Endothelial cell of umbilical vein (primary cell): ENCODE data around the gene TEDC2. TPM values are rescaled to one million over a fixed set of nuclear protein-coding genes. Genes with fewer than 3 reads are reported as not detected.
A peak's percentile ranks its signal among the peaks of the same experiment; 100 is the strongest.

Experiments used
- BruUV-seq: library from RNA; stranded (reverse); fragments of 400-500 nt; replicated peaks from 2 replicates; lab custom pipeline; 2021; lab: Mats Ljungman, UMichigan
- CTCF ChIA-PET: fragments of 300-600, 350-600 bp; sonication (Branson Sonifier 250); formaldehyde crosslinking; loops from one replicate; lab custom pipeline; 2021; ENCODE audit warnings: antibody characterized with exemption, inconsistent platforms; lab: Charles Lee
- POLR2A ChIA-PET: fragments of 300-600, 350-600 bp; sonication (Branson Sonifier 250); formaldehyde crosslinking; loops from one replicate; lab custom pipeline; 2021; ENCODE audit warnings: antibody characterized with exemption, inconsistent platforms; lab: Charles Lee
- DNase-seq: peaks from one replicate; pipeline ENCODE4 v3.0.0-alpha.2; 2011; ENCODE audit warnings: low read depth, low spot score
- FAIRE-seq: peaks from 2 replicates; lab custom pipeline; 2011; peaks lifted over from hg19 to GRCh38; lab: Jason Lieb, UNC
- H2AFZ ChIP-seq: 2 replicates; pipeline ENCODE4 v1.6.0; 2012; ENCODE audit warnings: low read depth, low read length, control low read depth, inconsistent platforms
- H3K27ac ChIP-seq: 2 replicates; pipeline ENCODE4 v1.5.1; 2011; ENCODE audit warnings: low read depth, mild to moderate bottlenecking, control low read depth, low read length, moderate library complexity; ENCODE audit not compliant: insufficient read depth
- H3K27me3 ChIP-seq, 2 experiments: 2 replicates each; pipeline versions ENCODE4 v1.6.0 to v1.6.1; 2011; ENCODE audit warnings: low read length in 2 of 2, mixed read lengths in 1 of 2; ENCODE audit not compliant: control insufficient read depth in 2 of 2, insufficient read depth in 2 of 2
- H3K36me3 ChIP-seq, 2 experiments: 2 replicates in 1 of 2; 3 replicates in 1 of 2; pipeline ENCODE4 v1.5.1; 2011; ENCODE audit warnings: low read length in 2 of 2, mild to moderate bottlenecking in 1 of 2, moderate library complexity in 1 of 2; ENCODE audit not compliant: control insufficient read depth in 2 of 2, insufficient read depth in 2 of 2; ENCODE audit errors: extremely low read depth in 1 of 2
- H3K4me1 ChIP-seq: 3 replicates; pipeline ENCODE4 v1.5.1; 2011; ENCODE audit warnings: mild to moderate bottlenecking, low read length; ENCODE audit not compliant: control insufficient read depth, insufficient read depth; ENCODE audit errors: extremely low read depth
- H3K4me2 ChIP-seq: 2 replicates; pipeline ENCODE4 v1.6.1; 2011; ENCODE audit warnings: low read length, control low read depth, mixed read lengths; ENCODE audit not compliant: insufficient read depth
- H3K4me3 ChIP-seq, 3 experiments: fragments of 200-600 bp in 1 of 3; sonication (generic), shearing (Covaris generic) in 1 of 3; replicated peaks in 1 of 3; 2 replicates each; pipeline ENCODE4 v1.5.1; 2011 to 2016; ENCODE audit warnings: control low read depth in 3 of 3, low read length in 3 of 3, mild to moderate bottlenecking in 2 of 3, inconsistent platforms in 1 of 3, low read depth in 1 of 3, moderate library complexity in 1 of 3; ENCODE audit not compliant: insufficient read depth in 1 of 3
- H3K79me2 ChIP-seq: 2 replicates; pipeline ENCODE4 v1.6.0; 2012; ENCODE audit warnings: low read length, inconsistent platforms; ENCODE audit not compliant: control insufficient read depth, insufficient read depth
- H3K9ac ChIP-seq: replicated peaks from 2 replicates; pipeline ENCODE3; 2011; ENCODE audit warnings: low read length, control low read depth; ENCODE audit not compliant: insufficient read depth; ENCODE audit errors: extremely low read depth
- H3K9me1 ChIP-seq: replicated peaks from 3 replicates; pipeline ENCODE4 v1.6.0; 2011; ENCODE audit warnings: mild to moderate bottlenecking, low read length; ENCODE audit not compliant: control insufficient read depth, insufficient read depth; ENCODE audit errors: extremely low read depth
- H3K9me3 ChIP-seq: replicated peaks from 2 replicates; pipeline ENCODE4 v1.5.1; 2012; ENCODE audit warnings: low read length, inconsistent platforms; ENCODE audit not compliant: control insufficient read depth, insufficient read depth
- H4K20me1 ChIP-seq: replicated peaks from 2 replicates; pipeline ENCODE3; 2011; ENCODE audit warnings: mild to moderate bottlenecking, low read length; ENCODE audit not compliant: control insufficient read depth, insufficient read depth; ENCODE audit errors: extremely low read depth
- CTCF ChIP-seq, 2 donors: IDR thresholded peaks; 1 replicate in 1 of 2; 2 replicates in 1 of 2; pipeline ENCODE4 v1.5.1; 2011; ENCODE audit warnings: low read length in 2 of 2, mild to moderate bottlenecking in 2 of 2, moderate library complexity in 2 of 2, control low read depth in 1 of 2, inconsistent platforms in 1 of 2, low read depth in 1 of 2; ENCODE audit not compliant: insufficient read depth in 1 of 2; ENCODE audit errors: extremely low read depth in 1 of 2
- EZH2 ChIP-seq: IDR thresholded peaks from 2 replicates; pipeline ENCODE4 v1.6.1; 2012; ENCODE audit warnings: borderline replicate concordance, low read depth, mild to moderate bottlenecking, moderate library complexity, low read length, inconsistent platforms; ENCODE audit not compliant: severe bottlenecking
- FOS ChIP-seq: IDR thresholded peaks from 2 replicates; pipeline ENCODE4 v1.6.1; 2011; ENCODE audit warnings: mild to moderate bottlenecking, low read length, moderate library complexity, borderline replicate concordance; ENCODE audit not compliant: insufficient read depth
- GATA2 ChIP-seq: IDR thresholded peaks from 2 replicates; pipeline ENCODE4 v1.7.0; 2011; ENCODE audit warnings: low read depth, mild to moderate bottlenecking, moderate library complexity, mixed read lengths, low read length; ENCODE audit not compliant: insufficient read length, insufficient read depth
- JUN ChIP-seq: IDR thresholded peaks from 2 replicates; pipeline ENCODE4 v1.6.1; 2011; ENCODE audit warnings: borderline replicate concordance, low read depth; ENCODE audit not compliant: insufficient read length, insufficient read depth
- MYC ChIP-seq: IDR thresholded peaks from one replicate; pipeline ENCODE4 v1.6.1; 2011; ENCODE audit warnings: mild to moderate bottlenecking, low read depth, low read length
- POLR2A ChIP-seq: IDR thresholded peaks from 2 replicates; pipeline ENCODE4 v1.6.1; 2012; ENCODE audit warnings: low read depth, mild to moderate bottlenecking, control low read depth, low read length
- POLR2AphosphoS5 ChIP-seq: IDR thresholded peaks from 2 replicates; pipeline ENCODE4 v1.6.1; 2012; ENCODE audit warnings: low read depth, mild to moderate bottlenecking, control low read depth, low read length, moderate library complexity; ENCODE audit not compliant: insufficient read depth
- dilution Hi-C: fragments of 300-500 bp; cut with MboI; formaldehyde crosslinking; loops from one replicate; pipeline ENCODE4 v1.15.0; 2019; ENCODE audit warnings: low sequenced_read_pairs; ENCODE audit not compliant: extremely low pct_ligation_motif_present
- intact Hi-C: fragments of 100-400 bp; cut with micrococcal nuclease; formaldehyde crosslinking; loops from one replicate; pipeline ENCODE4 v1.10.0; 2022
- polyA plus RNA-seq, 4 experiments: library from polyadenylated mRNA; depleted of rRNA in 3 of 4; stranded (reverse) in 3 of 4; unstranded in 1 of 4; fragments of >200 nt; gene quantifications; 2 replicates each; pipeline versions ENCODE4 v1.2.1 to v1.2.3, GENCODE V29; 2011 to 2012; ENCODE audit warnings: missing spikeins in 1 of 4
- total RNA-seq: library from RNA; stranded (reverse); gene quantifications from 2 replicates; pipeline ENCODE4 v1.2.3, GENCODE V29; 2021
- TF ChIP-seq, protein P1 (sequence below): IDR thresholded peaks from 2 replicates; pipeline ENCODE4 v1.6.1; 2011; ENCODE audit not compliant: insufficient read depth, insufficient read length

TEDC2 gene
- total and polyA plus RNA-seq, 2 donors (not counting 3 experiments of a cell fraction or from before 2014, with no cell fraction given), result 7.6 to 12.7 TPM

GRCh38 chr16:2428784-2429033 is 31.2 kb upstream of the TEDC2 start:
- Histone ChIP-seq H3K9ac (peak overlapping the region; percentile 63), H3K79me2 (peaks cover 34% of the 10 kb centered on the region), H3K4me1 (peaks cover 21% of the 10 kb centered on the region), H3K9me1 (no peaks in the 10 kb centered on the region), H3K4me2 (peak overlapping the region; percentile 73), H3K27ac (peak overlapping the region; percentile 38), H3K27me3 (no peaks in the 10 kb centered on the region), H4K20me1 (no peaks in the 10 kb centered on the region), H3K36me3 (peaks cover 6 to 10% of the 10 kb centered on the region in 2 experiments), H2AFZ (peak overlapping the region; percentile 87), H3K4me3 (peak overlapping the region; percentile 35 to 60 (median 57)), H3K9me3 (no peaks in the 10 kb centered on the region)
- intact Hi-C loops (loop anchor here (1.0 to 10.0 kb wide), 5 partner anchors 32 to 160 kb away; partner anchors contain the start of genes ABCA3, RNPS1 and TEDC2), dilution Hi-C loops (no loop called here)
- BruUV-seq, result no TSS peak
- FAIRE-seq (no peak), DNase-seq (no peak)
- ChIA-PET POLR2A (no interaction called here), CTCF (interaction anchor here (1.0 to 4.0 kb wide), 6 partner anchors 8 to 109 kb away, joined by 3 to 25 read pairs (median 6); partner anchors contain the start of genes ABCA3 and PDPK1)
- TF ChIP-seq FOS (no peak), EZH2 (no peak), MYC (no peak), GATA2 (no peak), CTCF (IDR thresholded peaks at IDR 0.05; ENCODE audit: extremely low read depth in 1 of 2, insufficient read depth in 1 of 2, low read depth in 1 of 2, low read length in 2 of 2) (no peak), POLR2A (no peak), JUN (no peak), POLR2AphosphoS5 (no peak)
- TF ChIP-seq, protein P1, sequence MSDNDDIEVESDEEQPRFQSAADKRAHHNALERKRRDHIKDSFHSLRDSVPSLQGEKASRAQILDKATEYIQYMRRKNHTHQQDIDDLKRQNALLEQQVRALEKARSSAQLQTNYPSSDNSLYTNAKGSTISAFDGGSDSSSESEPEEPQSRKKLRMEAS, result no peak
